ENCODE data around the gene SFXN3.

GRCh38 chr10:101021692-101022251 lies 9.3 kb upstream of the SFXN3 start:
- TF ChIP-seq, protein P1, sequence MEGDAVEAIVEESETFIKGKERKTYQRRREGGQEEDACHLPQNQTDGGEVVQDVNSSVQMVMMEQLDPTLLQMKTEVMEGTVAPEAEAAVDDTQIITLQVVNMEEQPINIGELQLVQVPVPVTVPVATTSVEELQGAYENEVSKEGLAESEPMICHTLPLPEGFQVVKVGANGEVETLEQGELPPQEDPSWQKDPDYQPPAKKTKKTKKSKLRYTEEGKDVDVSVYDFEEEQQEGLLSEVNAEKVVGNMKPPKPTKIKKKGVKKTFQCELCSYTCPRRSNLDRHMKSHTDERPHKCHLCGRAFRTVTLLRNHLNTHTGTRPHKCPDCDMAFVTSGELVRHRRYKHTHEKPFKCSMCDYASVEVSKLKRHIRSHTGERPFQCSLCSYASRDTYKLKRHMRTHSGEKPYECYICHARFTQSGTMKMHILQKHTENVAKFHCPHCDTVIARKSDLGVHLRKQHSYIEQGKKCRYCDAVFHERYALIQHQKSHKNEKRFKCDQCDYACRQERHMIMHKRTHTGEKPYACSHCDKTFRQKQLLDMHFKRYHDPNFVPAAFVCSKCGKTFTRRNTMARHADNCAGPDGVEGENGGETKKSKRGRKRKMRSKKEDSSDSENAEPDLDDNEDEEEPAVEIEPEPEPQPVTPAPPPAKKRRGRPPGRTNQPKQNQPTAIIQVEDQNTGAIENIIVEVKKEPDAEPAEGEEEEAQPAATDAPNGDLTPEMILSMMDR (IDR thresholded peaks at IDR 0.05; ENCODE audit: low read length): no peak
- TF ChIP-seq EZH2phosphoT487 (IDR thresholded peaks at IDR 0.05; ENCODE audit: low read length) (no peak), EZH2 (optimal IDR thresholded peaks at IDR 0.05; ENCODE audit: low read depth, low read length) (no peak)
